GM21515 (cell line): ENCODE data around the gene CFAP90.

Experiments
- ATAC-seq: cut with Tn5 transposase; IDR thresholded peaks from one replicate; pipeline ENCODE4 v1.9.1; 2021; ENCODE audit not compliant: unreplicated experiment

Gene CFAP90

GRCh38 chr5:7868773-7869473, 18.0 kb upstream of the CFAP90 start, which contains the start of the genes FASTKD3 and MTRR:
Gene FASTKD3 (minus strand): TSS chr5:7869031. CDS start chr5:7868083, 948 bp downstream.
Gene MTRR (plus strand): TSS chr5:7869148. CDS start chr5:7870795, 1,647 bp downstream.
- ATAC-seq = peak; percentile 96

- no peak for ATAC-seq
Measured at GRCh38 chr5:7868427-7868772, 17.5 kb upstream of the CFAP90 start.

GRCh38 chr5:7867260-7867659, 16.3 kb upstream of the CFAP90 start:
- ATAC-seq = no peak

- ATAC-seq = no peak
Measured at GRCh38 chr5:7866196-7866595, 15.3 kb upstream of the CFAP90 start.

- no peak for ATAC-seq
Measured at GRCh38 chr5:7857926-7858632, 7.1 kb upstream of the CFAP90 start.

GRCh38 chr5:7857361-7857760, 6.4 kb upstream of the CFAP90 start:
- no peak for ATAC-seq

- no peak for ATAC-seq
Measured at GRCh38 chr5:7856855-7857254, 5.9 kb upstream of the CFAP90 start.

GRCh38 chr5:7855611-7856010, 4.7 kb upstream of the CFAP90 start:
- ATAC-seq = no peak

- ATAC-seq = no peak
Measured at GRCh38 chr5:7852988-7853387, 2.1 kb upstream of the CFAP90 start.

GRCh38 chr5:7852542-7852941, 1.6 kb upstream of the CFAP90 start:
- ATAC-seq = no peak

- no peak for ATAC-seq
Measured at GRCh38 chr5:7851617-7852289, 820 bp upstream of the CFAP90 start.

GRCh38 chr5:7851240-7851592, 283 bp upstream of the CFAP90 start:
- ATAC-seq = no peak

GRCh38 chr5:7849681-7850394, 1.1 kb downstream of the CFAP90 start:
- no peak for ATAC-seq

GRCh38 chr5:7848296-7848695, 2.6 kb downstream of the CFAP90 start:
- no peak for ATAC-seq

- ATAC-seq = no peak
Measured at GRCh38 chr5:7846327-7846726, 4.6 kb downstream of the CFAP90 start.

GRCh38 chr5:7845557-7845956, 5.4 kb downstream of the CFAP90 start:
- no peak for ATAC-seq

- no peak for ATAC-seq
Measured at GRCh38 chr5:7844901-7845300, 6.0 kb downstream of the CFAP90 start.

GRCh38 chr5:7842531-7842930, 8.4 kb downstream of the CFAP90 start:
- ATAC-seq = no peak

GRCh38 chr5:7837403-7837802, 13.5 kb downstream of the CFAP90 start:
- no peak for ATAC-seq

GRCh38 chr5:7834982-7835381, 16.0 kb downstream of the CFAP90 start:
- no peak for ATAC-seq

GRCh38 chr5:7828269-7828668, 22.7 kb downstream of the CFAP90 start:
- no peak for ATAC-seq
